GM23248 (cell line): ENCODE results near the gene NAA25. TPM values are rescaled to one million over a fixed set of nuclear protein-coding genes. Genes with fewer than 3 reads are reported as not detected.

ENCODE experiments used
- DNase-seq: peaks from one replicate; pipeline ENCODE4 v3.0.0-alpha.2; 2015
- H2AFZ ChIP-seq: fragments of 200-600 bp; sonication (generic); 2 replicates; pipeline ENCODE4 v1.6.1; 2016; ENCODE audit warnings: antibody characterized with exemption
- H3F3A ChIP-seq: fragments of 200-600 bp; sonication (generic); 2 replicates; pipeline ENCODE4 v1.6.1; 2016; ENCODE audit warnings: mild to moderate bottlenecking, antibody characterized with exemption, mixed run types; ENCODE audit not compliant: insufficient read depth
- H3K27ac ChIP-seq: fragments of 200-600 bp; sonication (generic); 2 replicates; pipeline ENCODE4 v1.5.1; 2016; ENCODE audit warnings: mild to moderate bottlenecking
- H3K27me3 ChIP-seq: fragments of 200-600 bp; sonication (generic); replicated peaks from 2 replicates; pipeline ENCODE4 v1.6.1; 2016; ENCODE audit warnings: mild to moderate bottlenecking; ENCODE audit not compliant: insufficient read depth
- H3K36me3 ChIP-seq: fragments of 200-600 bp; sonication (generic); 2 replicates; pipeline ENCODE4 v1.6.1; 2016; ENCODE audit warnings: low read depth, mild to moderate bottlenecking
- H3K4me1 ChIP-seq: fragments of 200-600 bp; sonication (generic); 2 replicates; pipeline ENCODE4 v1.6.1; 2016; ENCODE audit warnings: mild to moderate bottlenecking; ENCODE audit not compliant: insufficient read depth
- H3K4me2 ChIP-seq: fragments of 200-600 bp; sonication (generic); one replicate; pipeline ENCODE4 v1.6.1; 2016; ENCODE audit warnings: mild to moderate bottlenecking; ENCODE audit not compliant: unreplicated experiment
- H3K4me3 ChIP-seq: fragments of 200-600 bp; sonication (generic); 2 replicates; pipeline ENCODE4 v1.5.1; 2016; ENCODE audit warnings: mild to moderate bottlenecking
- H3K79me2 ChIP-seq: fragments of 200-600 bp; sonication (generic); 2 replicates; pipeline ENCODE4 v1.6.1; 2016; ENCODE audit warnings: mild to moderate bottlenecking; ENCODE audit not compliant: insufficient read depth
- H3K9ac ChIP-seq: fragments of 200-600 bp; sonication (generic); 2 replicates; pipeline ENCODE4 v1.6.1; 2016; ENCODE audit warnings: mild to moderate bottlenecking
- H3K9me2 ChIP-seq: fragments of 200-600 bp; sonication (generic); 2 replicates; pipeline ENCODE4 v1.6.1; 2016; ENCODE audit warnings: mixed run types, mild to moderate bottlenecking, moderate library complexity; ENCODE audit not compliant: insufficient read depth
- H3K9me3 ChIP-seq: fragments of 200-600 bp; sonication (generic); one replicate; pipeline ENCODE4 v1.6.1; 2017; ENCODE audit warnings: low read depth
- H4K20me1 ChIP-seq: fragments of 200-600 bp; sonication (generic); 2 replicates; pipeline ENCODE4 v1.6.0; 2016; ENCODE audit not compliant: insufficient read depth
- EZH2 ChIP-seq: fragments of 200-600 bp; sonication (generic); IDR thresholded peaks from 2 replicates; pipeline ENCODE4 v1.6.1; 2018; ENCODE audit warnings: antibody characterized with exemption, mild to moderate bottlenecking; ENCODE audit not compliant: insufficient read depth, poor library complexity, severe bottlenecking
- EZH2phosphoT487 ChIP-seq: fragments of 200-600 bp; sonication (generic); IDR thresholded peaks from 2 replicates; pipeline ENCODE4 v1.6.1; 2018; ENCODE audit warnings: antibody characterized with exemption, moderate library complexity, mild to moderate bottlenecking, low read depth; ENCODE audit not compliant: insufficient read depth
- WGBS, 2 experiments: methylation state at CpG; one replicate each; pipeline ENCODE4 v1.1.6; 2015 to 2017; ENCODE audit warnings: low lambda C conversion rate in 2 of 2, low coverage in 1 of 2; ENCODE audit errors: missing lambda C conversion rate in 2 of 2; 5-methylcytosine and 5-hydroxymethylcytosine counted together
- in situ Hi-C: fragments of 300-500 bp; cut with MboI; formaldehyde crosslinking; loops from 2 replicates; pipeline ENCODE4 v1.15.0; 2020
- polyA plus RNA-seq: library from polyadenylated mRNA; unstranded; fragments of >200 nt; fragmentation: Nextera tagmentation; extraction: Ambion mirVana; gene quantifications from 2 replicates; pipeline ENCODE4 v1.2.1, GENCODE V29; 2016
- total RNA-seq: library from RNA; depleted of rRNA; stranded (reverse); fragments of >200 nt; shearing (Covaris generic); gene quantifications from 2 replicates; pipeline ENCODE4 v1.2.3, GENCODE V29; 2014

The NAA25 gene
- total and polyA plus RNA-seq, 2 experiments from 2014 or later, result 15.2 to 16.1 TPM

- Histone ChIP-seq H3K36me3 (peaks cover 7% of the 10 kb centered on the region), H3K4me3 (no peak overlapping the region), H3K9me3 (no peaks in the 10 kb centered on the region), H3F3A (peaks cover 35% of the 10 kb centered on the region), H4K20me1 (peaks cover 5% of the 10 kb centered on the region; the same call in 1 of the 2 replicates), H3K4me2 (no peak overlapping the region), H3K79me2 (peaks cover 98% of the 10 kb centered on the region), H3K9me2 (no peaks in the 10 kb centered on the region), H2AFZ (no peak overlapping the region), H3K27me3 (no peaks in the 10 kb centered on the region), H3K4me1 (peaks cover 15% of the 10 kb centered on the region), H3K27ac (no peak overlapping the region), H3K9ac (no peak overlapping the region)
- DNase-seq, result no peak
- no peak for TF ChIP-seq EZH2phosphoT487
- no peak for TF ChIP-seq EZH2
- in situ Hi-C loops, result no loop called here
- 94 to 96% methylated on average over 8 of the region's 8 CpGs for WGBS, 2 experiments
Observed at GRCh38 chr12:112097641-112098040, 10.9 kb downstream of the NAA25 start.

- TF ChIP-seq EZH2 (no peak), EZH2phosphoT487 (no peak)
- peak overlapping the region; percentile 54 for H3K27ac ChIP-seq
- H2AFZ ChIP-seq, result no peak overlapping the region
- H3F3A ChIP-seq, result peaks cover 35% of the 10 kb centered on the region
- peak; percentile 89 for DNase-seq
- peaks cover 5% of the 10 kb centered on the region; the same call in 1 of the 2 replicates for H4K20me1 ChIP-seq
- WGBS, 2 experiments, result 0% methylated on average over 2 of the region's 2 CpGs
- peaks cover 98% of the 10 kb centered on the region for H3K79me2 ChIP-seq
- in situ Hi-C loops, result no loop called here
- peak overlapping the region; percentile 11; the same call in 1 of the 2 replicates for H3K4me3 ChIP-seq
- peaks cover 15% of the 10 kb centered on the region for H3K4me1 ChIP-seq
- H3K9me2 ChIP-seq, result no peaks in the 10 kb centered on the region
- H3K9ac ChIP-seq, result peak overlapping the region; percentile 26; the same call in 1 of the 2 replicates
- H3K27me3 ChIP-seq, result no peaks in the 10 kb centered on the region
- peak overlapping the region; percentile 75 for H3K4me2 ChIP-seq
- no peaks in the 10 kb centered on the region for H3K9me3 ChIP-seq
- H3K36me3 ChIP-seq, result peaks cover 7% of the 10 kb centered on the region
Observed at GRCh38 chr12:112096667-112097066, 11.9 kb downstream of the NAA25 start.

GRCh38 chr12:112096070-112096469 lies 12.5 kb downstream of the NAA25 start:
- H3K4me3 ChIP-seq, result peak overlapping the region; percentile 11; the same call in 1 of the 2 replicates
- H3K27me3 ChIP-seq, result no peaks in the 10 kb centered on the region
- H4K20me1 ChIP-seq, result peaks cover 4% of the 10 kb centered on the region; the same call in 1 of the 2 replicates
- no peak overlapping the region for H2AFZ ChIP-seq
- DNase-seq, result no peak
- peak overlapping the region; percentile 26; the same call in 1 of the 2 replicates for H3K9ac ChIP-seq
- peaks cover 98% of the 10 kb centered on the region for H3K79me2 ChIP-seq
- H3F3A ChIP-seq, result peaks cover 35% of the 10 kb centered on the region
- no peaks in the 10 kb centered on the region for H3K9me2 ChIP-seq
- TF ChIP-seq EZH2phosphoT487 (no peak), EZH2 (no peak)
- peaks cover 3% of the 10 kb centered on the region for H3K36me3 ChIP-seq
- H3K4me1 ChIP-seq, result peaks cover 15% of the 10 kb centered on the region
- H3K27ac ChIP-seq, result peak overlapping the region; percentile 54
- in situ Hi-C loops, result no loop called here
- no peaks in the 10 kb centered on the region for H3K9me3 ChIP-seq
- peak overlapping the region; percentile 75 for H3K4me2 ChIP-seq

GRCh38 chr12:112091563-112091962 lies 17.0 kb downstream of the NAA25 start:
- TF ChIP-seq EZH2phosphoT487, result no peak
- TF ChIP-seq EZH2, result no peak
- no peaks in the 10 kb centered on the region for H3K9me3 ChIP-seq
- no peaks in the 10 kb centered on the region for H3K9me2 ChIP-seq
- peaks cover 19% of the 10 kb centered on the region for H3F3A ChIP-seq
- no peak overlapping the region for H3K4me3 ChIP-seq
- H3K4me2 ChIP-seq, result no peak overlapping the region
- no peak overlapping the region for H3K9ac ChIP-seq
- H4K20me1 ChIP-seq, result no peaks in the 10 kb centered on the region
- peaks cover 11% of the 10 kb centered on the region for H3K4me1 ChIP-seq
- H3K27me3 ChIP-seq, result no peaks in the 10 kb centered on the region
- WGBS, 2 experiments, result 100% methylated on average over 3 of the region's 3 CpGs
- H3K27ac ChIP-seq, result no peak overlapping the region
- H3K36me3 ChIP-seq, result peaks cover 30% of the 10 kb centered on the region
- peaks cover 100% of the 10 kb centered on the region for H3K79me2 ChIP-seq
- in situ Hi-C loops, result no loop called here
- no peak for DNase-seq
- H2AFZ ChIP-seq, result no peak overlapping the region

GRCh38 chr12:112087851-112088250 lies 20.7 kb downstream of the NAA25 start:
- Histone ChIP-seq H2AFZ (no peak overlapping the region), H3K4me3 (no peak overlapping the region), H3F3A (peaks cover 20% of the 10 kb centered on the region), H3K36me3 (peaks cover 34% of the 10 kb centered on the region), H3K4me1 (peaks cover 13% of the 10 kb centered on the region), H3K9me3 (no peaks in the 10 kb centered on the region), H3K9me2 (no peaks in the 10 kb centered on the region), H4K20me1 (no peaks in the 10 kb centered on the region), H3K27ac (no peak overlapping the region), H3K4me2 (no peak overlapping the region), H3K9ac (no peak overlapping the region), H3K27me3 (no peaks in the 10 kb centered on the region), H3K79me2 (peaks cover 91% of the 10 kb centered on the region)
- DNase-seq, result no peak
- 78 to 87% methylated on average over 1 of the region's 1 CpG for WGBS, 2 experiments
- TF ChIP-seq EZH2 (no peak), EZH2phosphoT487 (no peak)
- in situ Hi-C loops, result no loop called here
